B cell (primary cell): ENCODE results near the gene PHF11.

Experiments used
- EZH2 ChIP-seq: IDR thresholded peaks from 2 replicates; pipeline ENCODE4 v1.6.1; 2012; ENCODE audit warnings: borderline replicate concordance, low read depth, mild to moderate bottlenecking, moderate library complexity, low read length; ENCODE audit not compliant: insufficient read depth, poor library complexity, severe bottlenecking
- TF ChIP-seq, protein P1 (sequence below): fragments of 200-600 bp; IDR thresholded peaks from one replicate; pipeline ENCODE4 v1.8.0; 2022; ENCODE audit warnings: antibody characterized with exemption, mild to moderate bottlenecking

DNA sequence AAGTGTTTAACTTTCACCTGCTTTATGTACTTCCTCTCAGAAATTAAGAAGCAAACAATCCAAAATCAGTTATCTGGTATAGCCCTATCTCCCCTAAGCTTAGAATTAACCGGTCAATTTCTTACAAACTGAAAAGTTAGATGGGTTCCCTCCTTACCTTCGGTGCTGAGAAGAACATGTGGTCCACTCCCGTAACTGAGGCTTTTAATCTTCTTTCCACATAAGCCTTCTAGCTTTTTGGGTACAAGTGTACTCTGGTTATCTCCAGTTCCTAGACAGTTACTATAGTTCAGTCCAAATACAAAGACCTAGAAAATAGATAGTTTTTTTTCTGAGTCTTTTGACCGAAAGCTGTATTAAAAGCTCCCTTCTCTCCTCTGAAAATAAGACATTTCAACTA lies 70.7 kb downstream of the PHF11 start:
- TF ChIP-seq, protein P1, sequence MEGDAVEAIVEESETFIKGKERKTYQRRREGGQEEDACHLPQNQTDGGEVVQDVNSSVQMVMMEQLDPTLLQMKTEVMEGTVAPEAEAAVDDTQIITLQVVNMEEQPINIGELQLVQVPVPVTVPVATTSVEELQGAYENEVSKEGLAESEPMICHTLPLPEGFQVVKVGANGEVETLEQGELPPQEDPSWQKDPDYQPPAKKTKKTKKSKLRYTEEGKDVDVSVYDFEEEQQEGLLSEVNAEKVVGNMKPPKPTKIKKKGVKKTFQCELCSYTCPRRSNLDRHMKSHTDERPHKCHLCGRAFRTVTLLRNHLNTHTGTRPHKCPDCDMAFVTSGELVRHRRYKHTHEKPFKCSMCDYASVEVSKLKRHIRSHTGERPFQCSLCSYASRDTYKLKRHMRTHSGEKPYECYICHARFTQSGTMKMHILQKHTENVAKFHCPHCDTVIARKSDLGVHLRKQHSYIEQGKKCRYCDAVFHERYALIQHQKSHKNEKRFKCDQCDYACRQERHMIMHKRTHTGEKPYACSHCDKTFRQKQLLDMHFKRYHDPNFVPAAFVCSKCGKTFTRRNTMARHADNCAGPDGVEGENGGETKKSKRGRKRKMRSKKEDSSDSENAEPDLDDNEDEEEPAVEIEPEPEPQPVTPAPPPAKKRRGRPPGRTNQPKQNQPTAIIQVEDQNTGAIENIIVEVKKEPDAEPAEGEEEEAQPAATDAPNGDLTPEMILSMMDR, result no peak
- TF ChIP-seq EZH2, result no peak
